Stimulated activated naive CD8-positive, alpha-beta T cell treated with anti-CD3 and anti-CD28 coated beads, Interleukin-15, Interleukin-2, amounts not matched to agents 100 U/mL and 50 U/mL, for 24 hours (primary cell): ENCODE data around the gene CPD.

Experiments
- ATAC-seq: fragments of 150-1000 bp; cut with Tn5 transposase; one replicate; pipeline ENCODE4 v1.10.0; 2021
- DNase-seq: peaks from one replicate; pipeline ENCODE4 v3.0.0; 2021

Gene CPD

GRCh38 chr17:30505868-30506417 lies 127.2 kb downstream of the CPD start:
- ATAC-seq = no peak
- DNase-seq = no peak

- DNase-seq (no peak), ATAC-seq (no peak)
Observed at GRCh38 chr17:30506481-30506880, 127.8 kb downstream of the CPD start.

GRCh38 chr17:30513346-30513745 lies 134.6 kb downstream of the CPD start:
- DNase-seq = no peak
- ATAC-seq = no peak

GRCh38 chr17:30514895-30515596 lies 136.3 kb downstream of the CPD start:
- no peak for DNase-seq
- ATAC-seq = no peak

GRCh38 chr17:30517786-30518185 lies 139.1 kb downstream of the CPD start:
- ATAC-seq (no peak), DNase-seq (no peak)

- no peak for ATAC-seq
- no peak for DNase-seq
Observed at GRCh38 chr17:30519166-30519565, 140.4 kb downstream of the CPD start.
